SJSA1 (cell line): ENCODE results near the gene ATAD3A. TPM values are rescaled to one million over a fixed set of nuclear protein-coding genes. Genes with fewer than 3 reads are reported as not detected.
"Not testable (repeated sequence)": the region's sequence is repeated elsewhere in the genome, so short reads cannot be mapped to it uniquely, and the experiment has no call there.

Experiments used
- DNase-seq, 2 experiments: peaks; one replicate each; pipeline ENCODE4 v3.0.0-alpha.2; 2015 to 2020; ENCODE audit warnings: low spot score in 2 of 2, low read depth in 1 of 2
- H3K27ac ChIP-seq: fragments of 250-450 bp; sonication (Bioruptor Pico); 2 replicates; pipeline ENCODE4 v1.5.1; 2020; ENCODE audit warnings: mild to moderate bottlenecking, moderate library complexity
- H3K27me3 ChIP-seq: fragments of 250-450 bp; sonication (Bioruptor Pico); replicated peaks from 2 replicates; pipeline ENCODE4 v1.5.1; 2020; ENCODE audit warnings: mild to moderate bottlenecking, moderate library complexity
- H3K36me3 ChIP-seq: fragments of 250-450 bp; sonication (Bioruptor Pico); 2 replicates; pipeline ENCODE4 v1.5.1; 2020; ENCODE audit warnings: mild to moderate bottlenecking
- H3K4me1 ChIP-seq: fragments of 250-450 bp; sonication (Bioruptor Pico); replicated peaks from 2 replicates; pipeline ENCODE4 v1.6.1; 2021; ENCODE audit warnings: mild to moderate bottlenecking
- H3K4me3 ChIP-seq: fragments of 250-450 bp; sonication (Bioruptor Pico); 2 replicates; pipeline ENCODE4 v1.5.1; 2020; ENCODE audit warnings: mild to moderate bottlenecking
- H3K9me3 ChIP-seq: fragments of 250-450 bp; sonication (Bioruptor Pico); replicated peaks from 2 replicates; pipeline ENCODE4 v1.5.1; 2020; ENCODE audit warnings: mild to moderate bottlenecking
- total RNA-seq: library from RNA; depleted of rRNA; stranded (reverse); fragments of >200 nt; shearing (Covaris generic); gene quantifications from 2 replicates; pipeline ENCODE4 v1.2.3, GENCODE V29; 2014

Gene ATAD3A
- total RNA-seq, 1 experiment from 2014 or later: 51.6 TPM

- DNase-seq, H3K9me3 ChIP-seq, H3K4me1 ChIP-seq, H3K4me3 ChIP-seq, H3K27me3 ChIP-seq, H3K27ac ChIP-seq: not testable (repeated sequence)
- peaks cover 47% of the 10 kb centered on the region for H3K36me3 ChIP-seq
Observed at GRCh38 chr1:1481811-1482210, 30.2 kb upstream of the ATAD3A start.

- Histone ChIP-seq H3K9me3 (no peaks in the 10 kb centered on the region), H3K36me3 (peaks cover 46% of the 10 kb centered on the region), H3K27ac (no peak overlapping the region), H3K4me3 (no peak overlapping the region), H3K27me3 (no peaks in the 10 kb centered on the region), H3K4me1 (no peaks in the 10 kb centered on the region)
- no peak for DNase-seq
Observed at GRCh38 chr1:1482856-1483255, 29.1 kb upstream of the ATAD3A start.

- H3K36me3 ChIP-seq: peaks cover 49% of the 10 kb centered on the region
- no peak overlapping the region for H3K27ac ChIP-seq
- H3K4me1 ChIP-seq: no peaks in the 10 kb centered on the region
- no peak overlapping the region for H3K4me3 ChIP-seq
- no peak for DNase-seq
- H3K27me3 ChIP-seq: no peaks in the 10 kb centered on the region
- H3K9me3 ChIP-seq: no peaks in the 10 kb centered on the region
Observed at GRCh38 chr1:1483714-1484113, 28.2 kb upstream of the ATAD3A start.

- not testable (repeated sequence) for H3K4me1 ChIP-seq, H3K4me3 ChIP-seq, H3K9me3 ChIP-seq, H3K27ac ChIP-seq, H3K27me3 ChIP-seq, DNase-seq
- peaks cover 54% of the 10 kb centered on the region for H3K36me3 ChIP-seq
Observed at GRCh38 chr1:1484976-1485750, 26.8 kb upstream of the ATAD3A start.

GRCh38 chr1:1485755-1486317 is 26.1 kb upstream of the ATAD3A start:
- not testable (repeated sequence) for H3K9me3 ChIP-seq, H3K27ac ChIP-seq, H3K4me3 ChIP-seq, H3K27me3 ChIP-seq, H3K4me1 ChIP-seq, DNase-seq
- peaks cover 58% of the 10 kb centered on the region for H3K36me3 ChIP-seq

- peaks cover 11% of the 10 kb centered on the region; the same call in 1 of the 2 replicates for H3K9me3 ChIP-seq
- H3K27me3 ChIP-seq: no peaks in the 10 kb centered on the region
- DNase-seq: no peak
- no peaks in the 10 kb centered on the region for H3K4me1 ChIP-seq
- H3K27ac ChIP-seq: no peak overlapping the region
- peaks cover 71% of the 10 kb centered on the region for H3K36me3 ChIP-seq
- no peak overlapping the region for H3K4me3 ChIP-seq
Observed at GRCh38 chr1:1487701-1488100, 24.3 kb upstream of the ATAD3A start.

- DNase-seq: no peak
- Histone ChIP-seq H3K27ac (no peak overlapping the region), H3K27me3 (no peaks in the 10 kb centered on the region), H3K4me3 (no peak overlapping the region), H3K4me1 (no peaks in the 10 kb centered on the region), H3K9me3 (peaks cover 17% of the 10 kb centered on the region; the same call in 1 of the 2 replicates), H3K36me3 (peaks cover 70% of the 10 kb centered on the region)
Observed at GRCh38 chr1:1489231-1489630, 22.7 kb upstream of the ATAD3A start.

GRCh38 chr1:1489861-1490260 is 22.1 kb upstream of the ATAD3A start:
- Histone ChIP-seq H3K4me1 (no peaks in the 10 kb centered on the region), H3K4me3 (no peak overlapping the region), H3K9me3 (peaks cover 17% of the 10 kb centered on the region; the same call in 1 of the 2 replicates), H3K36me3 (peaks cover 68% of the 10 kb centered on the region), H3K27me3 (no peaks in the 10 kb centered on the region), H3K27ac (no peak overlapping the region)
- DNase-seq: no peak

GRCh38 chr1:1490633-1491230 is 21.2 kb upstream of the ATAD3A start:
- Histone ChIP-seq H3K27ac (no peak overlapping the region), H3K27me3 (no peaks in the 10 kb centered on the region), H3K36me3 (peaks cover 75% of the 10 kb centered on the region), H3K9me3 (peaks cover 17% of the 10 kb centered on the region; the same call in 1 of the 2 replicates), H3K4me1 (no peaks in the 10 kb centered on the region), H3K4me3 (no peak overlapping the region)
- DNase-seq: no peak

- no peak overlapping the region for H3K27ac ChIP-seq
- peaks cover 17% of the 10 kb centered on the region; the same call in 1 of the 2 replicates for H3K9me3 ChIP-seq
- H3K4me3 ChIP-seq: no peak overlapping the region
- no peaks in the 10 kb centered on the region for H3K4me1 ChIP-seq
- no peak for DNase-seq
- H3K36me3 ChIP-seq: peaks cover 80% of the 10 kb centered on the region
- no peaks in the 10 kb centered on the region for H3K27me3 ChIP-seq
Observed at GRCh38 chr1:1491601-1492000, 20.4 kb upstream of the ATAD3A start.

GRCh38 chr1:1494311-1494710 is 17.7 kb upstream of the ATAD3A start:
- peaks cover 61% of the 10 kb centered on the region for H3K36me3 ChIP-seq
- H3K9me3 ChIP-seq: peaks cover 17% of the 10 kb centered on the region; the same call in 1 of the 2 replicates
- not testable (repeated sequence) for H3K27ac ChIP-seq, H3K27me3 ChIP-seq, H3K4me3 ChIP-seq, DNase-seq, H3K4me1 ChIP-seq

GRCh38 chr1:1495461-1495975 is 16.4 kb upstream of the ATAD3A start:
- H3K4me3 ChIP-seq, H3K27ac ChIP-seq, H3K27me3 ChIP-seq, H3K4me1 ChIP-seq, DNase-seq: not testable (repeated sequence)
- Histone ChIP-seq H3K9me3 (peaks cover 17% of the 10 kb centered on the region; the same call in 1 of the 2 replicates), H3K36me3 (peaks cover 49% of the 10 kb centered on the region)

GRCh38 chr1:1504777-1505365 is 7.1 kb upstream of the ATAD3A start:
- not testable (repeated sequence) for H3K4me1 ChIP-seq, H3K36me3 ChIP-seq, H3K27me3 ChIP-seq, H3K4me3 ChIP-seq, H3K9me3 ChIP-seq
- H3K27ac ChIP-seq: peak overlapping the region; percentile 32; the same call in 1 of the 2 replicates
- peak; percentile 59 to 79 for DNase-seq
